ENCODE measurements around the gene CEP63. TPM values are rescaled to one million over a fixed set of nuclear protein-coding genes. Genes with fewer than 3 reads are reported as not detected.

Gene CEP63
- total and polyA plus RNA-seq, 2 experiments from 2014 or later = 15.1 to 53.9 TPM

GRCh38 chr3:134464064-134464688 lies 21.7 kb upstream of the CEP63 start:
- Histone ChIP-seq H3K27ac (ENCODE audit: low read depth) (peak overlapping the region; percentile 86), H3K27me3 (ENCODE audit: insufficient read depth) (no peaks in the 10 kb centered on the region), H3K4me2 (peak overlapping the region; percentile 64), H4K20me1 (replicated peaks; ENCODE audit: insufficient read depth) (no peaks in the 10 kb centered on the region), H3K79me2 (replicated peaks; ENCODE audit: insufficient read depth) (no peaks in the 10 kb centered on the region), H3K4me1 (ENCODE audit: insufficient read depth) (peaks cover 31% of the 10 kb centered on the region), H3K9me2 (ENCODE audit: insufficient read depth) (no peaks in the 10 kb centered on the region), H2AFZ (no peak overlapping the region), H3K36me3 (ENCODE audit: insufficient read depth) (no peaks in the 10 kb centered on the region), H3F3A (replicated peaks; ENCODE audit: low read depth) (peaks cover 5% of the 10 kb centered on the region; the same call in 1 of the 2 replicates), H3K4me3 (peak overlapping the region; percentile 25)
- ATAC-seq = peak; percentile 86
- peak overlapping the region; percentile 93 for H3K27ac Mint-ChIP-seq
- peak; percentile 97 for DNase-seq (ENCODE audit: low spot score)
- H3K9me3 Mint-ChIP-seq = no peaks in the 10 kb centered on the region
- H3K27me3 Mint-ChIP-seq (ENCODE audit: insufficient read depth, low read depth, poor library complexity) = peaks cover 15% of the 10 kb centered on the region
- peaks cover 39% of the 10 kb centered on the region for H3K4me1 Mint-ChIP-seq
- peak overlapping the region; percentile 53 for H3K4me3 Mint-ChIP-seq
- no peak for TF ChIP-seq CTCF (conservative IDR thresholded peaks at IDR 0.05; ENCODE audit: low read depth in 2 of 2)
- no peak for TF ChIP-seq POLR2AphosphoS5 (IDR thresholded peaks at IDR 0.05; ENCODE audit: low read depth)
- TF ChIP-seq EZH2 (IDR thresholded peaks at IDR 0.05; ENCODE audit: low read depth, unreplicated experiment) = no peak
- TF ChIP-seq JUNB (IDR thresholded peaks at IDR 0.05; ENCODE audit: unreplicated experiment) = no peak
- no peak for TF ChIP-seq ZNF114 (CRISPR knock-in tag; IDR thresholded peaks at IDR 0.05)
- no peak for TF ChIP-seq EZH2phosphoT487 (IDR thresholded peaks at IDR 0.05; ENCODE audit: unreplicated experiment)
- no peak for TF ChIP-seq NANOG (IDR thresholded peaks at IDR 0.05; ENCODE audit: borderline replicate concordance)
- TF ChIP-seq STAT1 (IDR thresholded peaks at IDR 0.05; ENCODE audit: unreplicated experiment) = no peak
- no peak for TF ChIP-seq CREB1 (CRISPR knock-in tag; IDR thresholded peaks at IDR 0.05; ENCODE audit: low read depth)
- no peak for TF ChIP-seq ZNF462 (CRISPR knock-in tag; IDR thresholded peaks at IDR 0.05)
- no peak for TF ChIP-seq REST (IDR thresholded peaks at IDR 0.05; ENCODE audit: unreplicated experiment)
- no peak for TF ChIP-seq ETS1 (IDR thresholded peaks at IDR 0.05)
- TF ChIP-seq ZNF331 (CRISPR knock-in tag; IDR thresholded peaks at IDR 0.05; ENCODE audit: low read depth) = no peak
- H3K36me3 Mint-ChIP-seq (ENCODE audit: low read depth) = no peaks in the 10 kb centered on the region
